HUDEP-2 (cell line): ENCODE data around the gene PMS1.
"Not testable (repeated sequence)": the region's sequence is repeated elsewhere in the genome, so short reads cannot be mapped to it uniquely, and the experiment has no call there.

ENCODE experiments used
- DNase-seq, 76 experiments: peaks; one replicate each; lab custom pipeline; 2025; ENCODE audit not compliant: unreplicated experiment in 76 of 76; lab: John Stamatoyannopoulos, UW

The PMS1 gene

DNA sequence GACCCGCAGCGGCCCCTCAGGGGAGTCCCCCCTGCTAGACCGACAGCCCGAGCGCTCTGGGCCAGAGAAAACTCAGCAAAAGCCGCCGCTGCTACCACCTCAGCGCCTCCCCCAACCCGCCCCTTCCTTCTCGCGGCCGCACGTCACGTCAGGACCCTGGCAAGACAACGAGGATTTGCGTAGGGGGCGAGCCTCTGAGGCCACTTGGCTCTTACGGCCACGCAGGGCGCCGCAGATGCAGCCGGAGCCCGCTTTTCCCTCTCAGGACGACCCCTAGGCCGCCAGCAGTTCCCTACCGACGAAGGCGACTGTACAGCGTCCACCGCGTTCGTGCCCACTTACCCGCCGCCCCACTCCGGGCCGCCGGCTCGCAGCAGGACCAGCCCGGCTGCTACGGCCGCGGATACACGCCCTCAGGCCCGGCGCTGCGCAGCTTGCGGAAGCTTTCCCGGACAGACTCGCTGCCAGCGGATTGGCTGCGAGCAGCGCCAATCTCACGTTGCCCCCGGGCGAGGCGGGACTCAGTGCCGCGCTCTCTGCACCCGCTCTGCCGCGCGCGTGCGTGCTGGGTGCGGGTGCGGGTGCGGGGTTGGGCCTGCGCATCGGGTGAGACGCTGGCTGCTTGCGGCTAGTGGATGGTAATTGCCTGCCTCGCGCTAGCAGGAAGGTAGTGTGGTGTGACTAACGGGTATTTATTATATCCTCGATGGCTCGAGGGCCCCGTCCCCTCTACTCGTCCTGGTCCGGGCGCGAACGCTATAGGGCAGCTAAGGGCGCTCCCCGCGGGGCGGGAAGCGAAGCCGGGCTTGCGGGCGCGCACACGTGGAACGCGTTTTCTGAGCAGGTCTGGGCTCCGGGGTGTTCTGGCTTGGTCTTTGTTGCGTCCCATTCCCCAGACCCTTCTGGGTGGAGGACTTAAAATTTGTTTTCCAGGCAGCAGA is at the start of gene PMS1, which contains the start of gene ORMDL1:
TSS of gene PMS1 (plus strand) at position 524 of the 941 bp plus-strand sequence. CDS start 7,360 bp downstream, outside the sequence.
TSS of gene ORMDL1 (minus strand) at position 413 of the 941 bp plus-strand sequence. CDS start 1,744 bp downstream, outside the sequence.
- peak; percentile 39 to 96 (median 89) for DNase-seq

DNA sequence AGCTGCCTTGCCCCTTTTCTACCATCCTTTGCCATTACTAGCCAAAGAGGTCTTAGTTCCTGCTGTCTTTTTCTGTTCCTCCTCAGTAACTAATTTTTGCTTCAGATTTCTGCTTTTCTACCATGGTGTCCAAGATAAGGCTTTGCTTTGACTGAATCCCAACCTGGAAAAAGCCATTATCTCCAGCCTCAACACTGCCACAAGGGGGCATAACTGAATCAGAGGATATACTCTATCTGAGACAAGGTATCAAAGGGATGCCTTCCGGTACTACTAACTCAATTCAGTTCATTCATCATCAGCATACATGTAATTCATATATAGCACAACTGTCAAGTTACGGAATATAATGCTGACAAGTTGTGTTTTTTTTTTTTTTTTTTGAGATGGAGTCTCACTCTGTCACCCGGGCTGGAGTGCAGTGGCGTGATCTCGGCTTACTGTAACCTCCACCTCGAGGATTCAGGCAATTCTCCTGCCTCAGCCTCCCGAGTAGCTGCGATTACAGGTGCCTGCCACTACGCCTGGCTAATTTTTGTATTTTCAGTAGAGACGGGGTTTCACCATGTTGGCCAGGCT is 33.1 kb upstream of the PMS1 start:
- peak in 40 of 76 experiments; percentile 0 to 62 (median 20) for DNase-seq

DNA sequence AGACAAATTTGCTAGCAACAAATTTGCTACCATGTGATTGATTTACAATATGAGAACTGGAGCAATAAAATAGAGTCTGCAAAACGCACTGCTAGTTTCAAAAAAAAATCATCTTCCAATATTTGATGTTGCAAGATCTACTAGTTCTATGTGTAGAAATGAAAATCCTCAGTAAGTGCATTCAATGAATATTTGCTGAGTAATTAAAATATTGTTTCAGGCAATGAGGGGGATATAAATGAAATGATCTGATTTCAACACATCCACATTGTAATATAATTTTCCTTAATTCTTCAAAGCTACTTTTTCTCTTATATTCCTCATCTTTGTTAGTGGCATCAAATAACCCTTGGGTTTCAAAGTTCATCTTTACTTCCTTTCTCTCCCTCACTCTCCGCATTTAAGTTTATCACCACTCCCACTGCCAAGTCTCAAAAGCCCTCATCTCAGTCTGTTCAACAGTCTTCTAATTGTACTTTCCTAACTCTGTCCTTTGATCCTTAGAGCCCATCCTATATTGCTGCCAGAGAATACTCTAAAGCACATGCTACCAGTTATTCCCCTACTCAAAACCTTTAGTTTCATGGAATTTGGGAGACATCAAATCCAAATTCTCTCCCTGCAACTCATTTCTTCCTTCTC is 27.8 kb upstream of the PMS1 start:
- no peak for DNase-seq

DNA sequence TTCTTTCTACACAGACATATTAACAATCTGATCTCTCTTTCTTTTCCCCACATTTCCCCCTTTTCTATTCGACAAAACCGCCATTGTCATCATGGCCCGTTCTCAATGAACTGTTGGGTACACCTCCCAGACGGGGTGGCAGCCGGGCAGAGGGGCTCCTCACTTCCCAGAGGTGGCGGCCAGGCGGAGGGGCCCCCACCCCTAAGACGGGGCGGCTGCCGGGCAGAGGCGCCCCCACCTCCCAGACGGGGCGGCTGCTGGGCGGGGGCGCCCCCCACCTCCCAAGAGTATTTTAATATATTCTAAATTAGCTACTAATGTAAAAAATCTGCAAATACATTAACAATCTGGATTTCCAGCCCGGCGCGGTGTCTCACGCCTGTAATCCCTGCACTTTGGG is 24.1 kb upstream of the PMS1 start:
- not testable (repeated sequence) for DNase-seq

DNA sequence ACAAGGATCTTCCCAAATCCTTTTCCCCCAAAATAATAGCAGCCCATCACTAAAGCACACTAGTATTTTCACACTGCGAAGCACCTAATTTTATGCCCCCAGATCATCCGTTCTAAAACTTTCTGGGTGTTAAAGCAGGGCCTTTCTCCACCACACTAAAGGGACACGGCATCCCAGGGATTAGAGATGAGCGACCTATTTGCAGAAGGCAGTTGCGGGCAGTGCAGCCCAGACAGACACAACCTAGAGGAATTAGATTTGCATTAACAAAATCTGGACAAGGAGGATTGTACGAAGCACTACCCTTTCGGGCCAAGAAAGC is 22.1 kb upstream of the PMS1 start:
- no peak for DNase-seq

DNA sequence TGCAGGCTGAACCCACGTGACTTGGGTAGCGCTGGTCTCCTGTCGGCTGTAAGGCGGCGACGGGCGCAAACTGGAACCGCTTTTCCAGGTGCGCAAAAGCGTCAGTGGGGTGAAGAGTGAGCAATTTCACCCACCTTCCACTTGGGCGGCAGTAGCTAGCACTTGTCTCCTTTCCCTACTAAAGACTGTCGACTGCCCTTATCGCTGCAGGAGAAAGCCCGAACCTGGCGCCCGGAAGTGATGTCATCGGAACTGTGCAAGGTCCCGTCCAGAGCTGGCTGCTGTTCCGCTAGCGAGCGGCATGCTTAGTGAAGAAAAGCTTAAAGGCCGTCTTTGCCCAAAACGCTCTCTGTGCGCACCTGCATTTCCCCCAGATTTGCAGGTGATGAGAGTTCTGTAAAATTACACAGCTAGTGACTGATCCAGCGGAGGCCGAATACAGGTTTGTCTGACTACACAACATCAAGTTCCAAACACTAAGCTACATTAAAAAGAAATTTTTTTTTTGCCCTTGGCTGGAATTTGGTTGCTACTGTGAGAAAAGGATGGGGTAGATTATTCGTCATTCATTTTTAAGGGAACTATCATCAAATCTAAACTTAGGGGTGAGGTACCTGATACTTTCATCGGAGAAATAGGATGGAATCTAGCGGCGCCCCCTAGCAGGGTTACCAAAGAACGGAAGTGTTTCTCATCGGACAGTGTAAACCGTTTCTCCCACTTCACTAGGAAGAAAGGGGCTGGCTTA is 21.5 kb upstream of the PMS1 start, which contains the start of gene OSGEPL1:
TSS of gene OSGEPL1 (minus strand) at position 242 of the 748 bp plus-strand sequence. CDS start 1,152 bp downstream, outside the sequence.
- peak; percentile 21 to 95 (median 90) for DNase-seq

DNA sequence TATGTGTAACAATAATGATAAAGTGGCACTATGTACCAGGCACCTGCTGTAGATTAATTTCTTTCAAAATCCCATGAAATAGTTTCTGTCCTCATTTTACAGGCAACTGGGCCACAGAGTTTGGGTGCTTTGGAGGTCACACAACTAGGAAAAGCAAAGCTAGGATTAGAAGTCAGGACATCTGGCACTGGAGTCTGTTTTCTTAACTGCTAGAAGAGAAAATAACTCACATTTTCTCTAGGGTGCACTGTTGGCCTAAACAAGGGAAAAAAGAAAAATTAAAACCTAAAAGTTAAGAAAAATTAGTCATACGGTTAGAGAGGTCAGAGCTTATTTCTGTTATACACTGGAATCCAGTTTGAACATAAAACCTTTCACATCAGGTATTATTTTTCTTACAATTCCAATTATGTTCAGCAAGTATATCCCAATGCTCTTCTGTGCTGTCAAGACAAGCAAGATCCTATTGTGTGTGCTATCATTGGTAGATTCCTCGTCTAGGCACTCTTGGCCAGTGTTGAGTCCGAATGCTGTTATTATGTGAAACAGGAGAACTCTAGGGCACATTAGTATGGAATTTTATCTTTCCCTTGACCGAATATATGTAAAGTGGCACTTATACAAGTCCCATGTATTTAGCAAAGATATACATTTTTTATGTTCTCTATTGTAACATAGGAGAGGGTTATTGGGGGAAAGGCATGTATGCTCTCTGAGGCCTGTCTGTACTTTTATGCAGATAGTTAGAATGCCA is 20.2 kb upstream of the PMS1 start:
- DNase-seq = peak in 1 of 76 experiments; percentile 9

DNA sequence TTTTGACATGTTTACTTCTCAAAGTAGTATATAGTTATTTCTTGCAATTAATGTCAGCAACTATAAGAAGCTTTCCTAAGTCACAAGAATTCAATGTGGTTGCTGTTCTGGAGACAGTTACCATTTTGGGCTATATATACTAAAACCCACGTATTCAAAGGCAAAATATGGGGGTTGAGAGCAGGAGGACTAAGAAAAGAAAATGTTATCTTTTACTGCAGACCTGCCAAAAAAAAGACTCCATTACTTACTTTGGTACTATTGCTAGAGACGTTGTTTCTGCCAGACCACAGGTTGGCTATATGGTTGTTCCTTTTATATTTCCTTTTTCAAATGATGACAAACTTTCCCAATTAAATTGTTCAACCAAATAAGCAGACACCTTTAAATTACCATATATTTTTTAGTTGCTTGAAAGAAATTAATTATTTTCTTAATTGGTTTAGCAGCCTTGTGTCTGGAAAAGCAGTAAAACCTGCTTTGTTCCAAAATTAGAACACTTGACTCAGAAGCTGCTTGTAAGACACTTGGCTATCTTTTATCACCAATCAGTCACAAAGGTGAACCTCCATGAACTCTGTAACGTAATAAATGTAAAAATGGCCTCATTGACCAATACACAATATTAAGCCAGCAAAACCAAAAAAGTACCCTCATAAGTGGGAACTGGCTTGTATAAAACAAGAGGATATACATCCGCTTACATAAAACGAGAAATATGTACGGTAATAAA is 13.5 kb upstream of the PMS1 start:
- DNase-seq = peak in 2 of 76 experiments; percentile 21 to 33

DNA sequence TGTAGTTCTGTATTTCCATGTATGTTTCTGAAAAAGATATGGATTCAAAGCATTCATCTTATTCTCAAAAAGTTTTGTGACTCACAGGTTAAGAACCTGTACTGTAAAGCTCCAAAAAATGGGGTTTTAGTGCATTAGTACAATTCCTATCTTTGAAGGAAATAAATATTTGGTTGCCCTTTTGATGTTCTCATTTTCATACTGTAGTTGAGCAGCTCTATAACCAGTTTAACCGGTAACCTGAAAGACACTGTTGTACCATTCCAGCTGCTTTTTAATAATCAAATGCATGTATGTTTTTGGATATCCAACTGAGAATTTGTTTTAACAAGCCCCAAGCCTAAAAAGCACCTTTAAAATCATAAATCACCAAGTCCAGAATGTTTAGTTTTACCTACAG is 12.0 kb upstream of the PMS1 start:
- no peak for DNase-seq

DNA sequence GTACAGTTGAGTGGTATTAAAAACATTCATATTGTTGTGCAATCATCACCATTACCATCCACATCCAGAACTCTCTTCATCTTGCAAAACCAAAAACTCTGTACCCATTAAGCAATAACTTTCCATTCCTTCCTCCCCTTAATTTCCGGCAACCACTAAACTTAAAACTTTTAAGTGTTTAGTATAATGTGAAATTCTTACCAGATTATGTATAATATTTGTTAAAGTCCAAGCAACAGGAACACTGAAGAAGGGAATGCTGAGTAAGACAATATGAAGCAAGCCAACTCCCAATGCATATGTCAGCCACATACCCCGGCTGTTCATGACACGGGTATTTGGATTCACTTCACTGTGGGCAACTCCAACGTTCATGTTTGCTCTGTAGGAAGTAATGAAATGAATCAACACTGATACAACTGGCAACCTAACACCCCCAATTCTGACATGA is 2.0 kb upstream of the PMS1 start:
- DNase-seq = no peak

DNA sequence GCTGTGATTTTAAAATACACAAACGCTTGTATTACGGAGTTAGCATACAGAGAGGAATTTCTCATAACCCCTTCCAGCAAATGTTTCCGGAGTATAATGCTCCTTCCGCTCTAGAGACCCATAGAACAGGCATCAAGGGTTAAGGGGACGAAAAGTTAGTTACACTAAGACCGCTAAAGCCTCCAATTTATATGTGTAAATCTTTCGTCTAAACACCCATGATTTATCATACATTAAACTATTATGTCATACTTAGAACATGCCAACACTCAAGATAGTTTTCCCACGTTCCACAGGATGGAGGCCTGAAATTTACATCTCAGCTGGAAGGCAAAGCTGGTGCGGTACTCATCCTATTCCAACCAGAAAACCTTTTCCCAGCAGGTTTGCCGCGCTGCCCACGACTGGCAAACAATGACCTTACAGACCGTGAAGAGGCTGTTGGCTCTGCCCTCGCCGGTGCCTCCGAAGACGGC is 761 bp upstream of the PMS1 start:
- peak in 1 of 76 experiments; percentile 38 for DNase-seq

DNA sequence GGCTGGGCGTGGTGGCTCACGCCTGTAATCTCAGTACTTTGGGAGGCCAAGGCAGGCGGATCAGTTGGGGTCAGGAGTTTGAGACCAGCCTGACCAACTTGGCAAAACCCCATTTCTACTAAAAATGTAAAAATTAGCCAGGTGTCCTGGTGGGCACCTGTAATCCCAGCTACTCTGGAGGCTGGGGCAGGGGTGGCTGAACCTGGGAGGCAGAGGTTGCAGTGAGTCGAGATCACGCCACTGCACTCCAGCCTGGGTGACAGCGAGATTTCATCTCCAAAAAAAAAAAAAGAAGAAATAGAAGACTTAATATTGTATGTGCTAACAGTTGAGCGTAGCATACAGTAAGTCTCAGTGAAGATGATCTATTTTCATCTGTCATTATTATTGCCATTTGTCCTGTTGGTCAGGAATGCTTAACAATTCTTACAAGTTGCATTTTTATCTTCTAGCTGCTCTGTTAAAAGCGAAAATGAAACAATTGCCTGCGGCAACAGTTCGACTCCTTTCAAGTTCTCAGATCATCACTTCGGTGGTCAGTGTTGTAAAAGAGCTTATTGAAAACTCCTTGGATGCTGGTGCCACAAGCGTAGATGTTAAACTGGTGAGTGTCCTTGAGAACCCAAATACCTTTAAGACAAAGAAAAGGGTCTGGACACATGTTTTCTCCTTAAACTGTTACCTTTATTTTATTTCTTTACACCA is 7.2 kb downstream of the PMS1 start:
- no peak for DNase-seq

DNA sequence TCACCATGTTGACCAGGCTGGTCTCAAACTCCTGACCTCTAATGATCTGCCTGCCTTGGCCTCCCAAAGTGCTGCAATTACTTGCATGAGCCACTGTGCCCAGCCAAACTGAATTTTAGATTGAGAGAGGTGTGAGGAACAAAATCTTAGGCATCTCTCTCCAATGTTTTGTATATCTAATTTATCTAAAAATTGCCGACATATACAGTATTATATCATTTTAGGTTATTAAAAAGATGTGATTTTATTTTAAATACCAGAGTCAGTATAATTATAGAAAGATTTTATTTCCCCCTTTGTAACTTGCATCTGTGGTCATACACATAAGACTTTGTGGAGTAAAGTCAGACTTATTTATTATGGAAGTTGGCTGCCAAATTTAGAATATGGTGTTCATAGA is 10.1 kb downstream of the PMS1 start:
- DNase-seq = no peak

DNA sequence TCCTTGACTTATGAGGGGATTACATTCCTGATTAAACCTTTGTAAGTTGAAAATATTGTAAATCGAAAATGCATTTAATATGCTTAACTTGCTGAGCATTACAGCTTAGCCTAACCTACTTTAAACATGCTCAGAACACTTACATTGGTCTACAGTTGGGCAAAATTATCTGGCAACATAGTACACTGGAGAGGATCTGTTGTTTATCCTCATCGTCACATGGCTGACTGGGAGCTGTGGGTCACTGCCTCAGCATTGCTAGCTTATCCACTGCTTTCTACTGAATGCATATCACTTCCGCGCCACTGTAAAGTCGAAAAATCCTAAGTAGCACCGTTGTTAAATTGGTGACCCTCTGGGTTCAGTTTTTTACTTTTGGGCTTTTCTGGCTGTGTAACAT is 13.7 kb downstream of the PMS1 start:
- DNase-seq = no peak

DNA sequence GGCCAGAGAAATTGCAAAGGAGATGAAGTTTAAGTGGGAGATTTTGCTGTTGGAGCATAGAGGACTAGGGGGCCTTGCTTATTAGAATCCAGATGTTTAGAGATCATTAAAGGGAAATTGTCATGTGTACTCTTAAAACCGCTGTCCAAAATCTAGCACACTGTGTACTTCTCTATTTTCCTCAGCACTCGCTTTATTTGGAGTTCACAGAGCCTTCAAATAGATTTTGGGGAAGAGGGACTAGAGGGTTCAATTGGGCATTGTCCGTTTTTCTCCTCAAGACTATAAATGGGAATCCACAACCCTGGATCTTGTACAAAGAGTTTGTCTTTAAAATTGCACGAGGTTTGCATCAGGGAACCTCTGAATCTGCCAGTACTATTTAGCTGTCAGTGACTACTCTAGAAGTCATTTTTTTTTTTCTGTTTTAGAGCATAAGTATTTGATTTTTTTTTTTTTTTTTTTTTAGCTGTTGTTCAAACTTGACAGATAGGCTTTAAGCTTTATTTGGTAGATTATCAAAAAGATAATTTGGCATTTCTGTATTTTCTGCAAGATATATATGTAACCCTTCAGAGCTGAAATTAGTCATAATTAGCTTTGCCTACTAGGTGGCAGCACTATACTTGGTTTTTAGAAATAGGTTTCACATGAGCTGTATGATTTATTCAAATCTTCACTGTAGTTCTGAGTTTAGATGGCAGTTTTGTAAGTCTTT is 14.2 kb downstream of the PMS1 start:
- peak in 8 of 76 experiments; percentile 4 to 23 (median 10) for DNase-seq

DNA sequence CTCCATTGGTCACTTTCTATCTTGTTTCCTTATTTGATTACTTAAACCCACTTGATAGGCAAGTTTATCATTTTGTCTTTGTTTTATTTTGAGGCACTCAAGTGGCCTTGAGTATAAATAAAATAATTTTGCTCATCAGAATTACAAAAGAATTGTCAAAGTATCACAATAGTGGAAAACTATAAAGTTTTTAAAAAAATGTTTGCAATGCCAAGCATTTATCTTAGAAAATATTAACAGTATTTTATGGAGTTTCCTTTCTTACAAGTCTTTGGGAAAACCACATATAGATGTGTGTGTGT is 14.7 kb downstream of the PMS1 start:
- DNase-seq = no peak

DNA sequence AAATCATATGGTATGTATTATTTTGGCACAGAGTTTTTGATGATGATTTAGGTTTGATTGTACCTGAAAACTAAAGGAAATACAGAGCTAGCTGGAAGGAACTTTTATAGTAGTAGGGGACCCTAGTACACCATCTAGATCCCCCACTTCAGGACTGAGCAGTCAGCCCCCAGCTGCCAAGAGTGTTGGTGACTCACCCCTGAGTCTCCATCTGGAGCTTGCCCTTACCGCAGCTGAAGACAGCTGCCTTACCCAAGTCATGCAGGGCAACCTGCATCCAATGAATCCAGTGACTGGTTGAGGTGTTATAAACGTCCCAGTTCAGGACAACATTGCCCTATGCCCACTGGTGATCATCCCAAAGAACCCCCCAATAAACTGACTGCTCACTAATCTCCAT is 15.3 kb downstream of the PMS1 start:
- DNase-seq = peak in 19 of 76 experiments; percentile 2 to 100 (median 91)

DNA sequence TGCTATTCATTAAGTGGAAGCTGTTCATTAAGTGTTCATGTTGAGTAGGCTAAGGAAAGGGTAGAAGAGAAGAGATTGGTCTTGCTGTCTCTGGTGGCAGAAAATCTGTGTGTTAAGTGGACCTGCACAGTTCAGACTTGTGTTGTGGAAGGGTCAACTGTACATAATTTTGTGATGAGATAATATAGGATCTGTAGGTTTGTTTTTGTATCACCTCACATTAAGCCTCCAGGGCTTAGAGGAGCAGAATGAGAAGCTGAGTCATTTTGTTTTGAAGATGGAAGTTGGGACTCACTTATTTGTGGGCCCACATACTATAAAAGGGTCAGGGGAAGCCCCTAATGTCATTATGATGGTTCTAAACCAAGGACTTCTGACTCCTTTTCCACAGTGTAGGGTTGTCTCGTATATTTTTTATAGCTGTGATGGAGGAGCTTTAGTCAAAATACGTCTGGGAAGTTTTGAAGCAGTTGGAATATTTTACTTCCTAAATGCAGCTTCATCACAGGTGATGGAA is 18.2 kb downstream of the PMS1 start:
- no peak for DNase-seq
